ENCODE measurements around the gene JAG1.

JAG1 gene

GRCh38 chr20:10699941-10700340 is 26.1 kb upstream of the JAG1 start:
- no peak for DNase-seq (ENCODE audit: low read depth)
- TF ChIP-seq CTCF (conservative IDR thresholded peaks at IDR 0.05; ENCODE audit: low read depth, low read length) = no peak
- no peak overlapping the region for H3K4me3 ChIP-seq (ENCODE audit: low read length)

GRCh38 chr20:10699489-10699888 is 25.7 kb upstream of the JAG1 start:
- no peak for TF ChIP-seq CTCF (conservative IDR thresholded peaks at IDR 0.05; ENCODE audit: low read depth, low read length)
- no peak overlapping the region for H3K4me3 ChIP-seq (ENCODE audit: low read length)

GRCh38 chr20:10696650-10697049 is 22.9 kb upstream of the JAG1 start:
- no peak overlapping the region for H3K4me3 ChIP-seq (ENCODE audit: low read length)
- no peak for DNase-seq (ENCODE audit: low read depth)
- TF ChIP-seq CTCF (conservative IDR thresholded peaks at IDR 0.05; ENCODE audit: low read depth, low read length) = peak; percentile 63

More at GRCh38 chr20:10699489-10699888, 25.7 kb upstream of the JAG1 start:
- DNase-seq (ENCODE audit: low read depth) = no peak

- H3K4me3 ChIP-seq (ENCODE audit: low read length) = no peak overlapping the region
- no peak for TF ChIP-seq CTCF (conservative IDR thresholded peaks at IDR 0.05; ENCODE audit: low read depth, low read length)
- DNase-seq (ENCODE audit: low read depth) = no peak
Observed at GRCh38 chr20:10689385-10689784, 15.6 kb upstream of the JAG1 start.

GRCh38 chr20:10687895-10688294 is 14.1 kb upstream of the JAG1 start:
- no peak for DNase-seq (ENCODE audit: low read depth)
- H3K4me3 ChIP-seq (ENCODE audit: low read length) = no peak overlapping the region
- no peak for TF ChIP-seq CTCF (conservative IDR thresholded peaks at IDR 0.05; ENCODE audit: low read depth, low read length)

GRCh38 chr20:10686356-10687133 is 12.7 kb upstream of the JAG1 start:
- no peak for TF ChIP-seq CTCF (conservative IDR thresholded peaks at IDR 0.05; ENCODE audit: low read depth, low read length)
- no peak overlapping the region for H3K4me3 ChIP-seq (ENCODE audit: low read length)

GRCh38 chr20:10683537-10683936 is 9.7 kb upstream of the JAG1 start:
- no peak overlapping the region for H3K4me3 ChIP-seq (ENCODE audit: low read length)
- no peak for TF ChIP-seq CTCF (conservative IDR thresholded peaks at IDR 0.05; ENCODE audit: low read depth, low read length)
- no peak for DNase-seq (ENCODE audit: low read depth)

More at GRCh38 chr20:10686356-10687133, 12.7 kb upstream of the JAG1 start:
- DNase-seq (ENCODE audit: low read depth) = no peak

All from retinal pigment epithelial cell (primary cell).